Lower leg skin (tissue), 4 donors: ENCODE results near the gene NAALADL2. TPM values are rescaled to one million over a fixed set of nuclear protein-coding genes. Genes with fewer than 3 reads are reported as not detected.
"Not testable (repeated sequence)": the region's sequence is repeated elsewhere in the genome, so short reads cannot be mapped to it uniquely, and the experiment has no call there.

ENCODE experiments used
- DNase-seq, 2 donors: peaks; one replicate each; pipeline ENCODE4 v3.0.0-alpha.2; 2019; ENCODE audit warnings: low spot score in 2 of 2
- H3K4me3 ChIP-seq: fragments of 200-600 bp; sonication (generic); 2 replicates; pipeline ENCODE4 v1.5.1; 2017; ENCODE audit warnings: mild to moderate bottlenecking, low read depth; ENCODE audit not compliant: poor library complexity, severe bottlenecking
- POLR2A ChIP-seq, 2 donors: fragments of 450-650 bp; IDR thresholded peaks; one replicate each; pipeline ENCODE4 v1.6.1; 2016 to 2017; ENCODE audit warnings: antibody characterized with exemption in 2 of 2, mild to moderate bottlenecking in 1 of 2, moderate library complexity in 1 of 2
- WGBS, 2 donors: methylation state at CpG; one replicate each; pipeline ENCODE4 v1.1.5; 2018; 5-methylcytosine and 5-hydroxymethylcytosine counted together
- intact Hi-C: fragments of 100-400 bp; cut with DNase I; formaldehyde crosslinking; loops from one replicate; pipeline ENCODE4 v1.15.0; 2023; ENCODE audit warnings: low total_unique reads
- total RNA-seq, 4 donors: library from RNA; depleted of rRNA; stranded (reverse); fragments of >200 nt; gene quantifications; one replicate each; pipeline ENCODE4 v1.1.0, GENCODE V29; 2016
- TF ChIP-seq, protein P1 (sequence below), 3 donors: fragments of 450-650 bp; IDR thresholded peaks; one replicate each; pipeline ENCODE4 v1.5.1; 2016; ENCODE audit warnings: antibody characterized with exemption in 3 of 3, mild to moderate bottlenecking in 3 of 3, moderate library complexity in 2 of 3

NAALADL2 gene
- total RNA-seq, 4 donors from 2014 or later: 3.6 to 8.1 (median 4.6) TPM

DNA sequence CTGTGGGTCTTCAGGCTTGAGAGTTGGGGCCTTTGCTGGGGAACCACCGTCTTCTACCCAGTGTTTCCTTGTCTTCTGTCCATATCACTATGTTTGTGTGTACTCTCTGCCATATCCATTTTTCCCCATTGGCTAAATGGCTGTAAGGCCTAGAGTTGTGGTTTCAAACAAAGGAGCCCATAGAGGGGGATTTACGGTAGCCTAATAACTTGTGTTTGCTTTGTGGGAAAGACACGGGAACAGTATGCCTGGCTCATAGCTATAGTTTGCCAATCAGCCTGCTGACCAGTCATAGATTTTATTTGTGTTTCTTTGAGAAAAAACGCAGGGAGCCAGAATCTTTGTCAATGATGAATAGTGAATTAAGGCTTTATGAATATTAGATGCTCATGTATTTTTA lies 554.8 kb downstream of the NAALADL2 start:
- DNase-seq: no peak
- no peak overlapping the region for H3K4me3 ChIP-seq
- TF ChIP-seq, protein P1, sequence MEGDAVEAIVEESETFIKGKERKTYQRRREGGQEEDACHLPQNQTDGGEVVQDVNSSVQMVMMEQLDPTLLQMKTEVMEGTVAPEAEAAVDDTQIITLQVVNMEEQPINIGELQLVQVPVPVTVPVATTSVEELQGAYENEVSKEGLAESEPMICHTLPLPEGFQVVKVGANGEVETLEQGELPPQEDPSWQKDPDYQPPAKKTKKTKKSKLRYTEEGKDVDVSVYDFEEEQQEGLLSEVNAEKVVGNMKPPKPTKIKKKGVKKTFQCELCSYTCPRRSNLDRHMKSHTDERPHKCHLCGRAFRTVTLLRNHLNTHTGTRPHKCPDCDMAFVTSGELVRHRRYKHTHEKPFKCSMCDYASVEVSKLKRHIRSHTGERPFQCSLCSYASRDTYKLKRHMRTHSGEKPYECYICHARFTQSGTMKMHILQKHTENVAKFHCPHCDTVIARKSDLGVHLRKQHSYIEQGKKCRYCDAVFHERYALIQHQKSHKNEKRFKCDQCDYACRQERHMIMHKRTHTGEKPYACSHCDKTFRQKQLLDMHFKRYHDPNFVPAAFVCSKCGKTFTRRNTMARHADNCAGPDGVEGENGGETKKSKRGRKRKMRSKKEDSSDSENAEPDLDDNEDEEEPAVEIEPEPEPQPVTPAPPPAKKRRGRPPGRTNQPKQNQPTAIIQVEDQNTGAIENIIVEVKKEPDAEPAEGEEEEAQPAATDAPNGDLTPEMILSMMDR (IDR thresholded peaks at IDR 0.05): no peak
- TF ChIP-seq POLR2A (IDR thresholded peaks at IDR 0.05): no peak
- intact Hi-C loops: no loop called here
- WGBS, 2 donors: 90 to 91% methylated on average over 4 of the region's 4 CpGs

DNA sequence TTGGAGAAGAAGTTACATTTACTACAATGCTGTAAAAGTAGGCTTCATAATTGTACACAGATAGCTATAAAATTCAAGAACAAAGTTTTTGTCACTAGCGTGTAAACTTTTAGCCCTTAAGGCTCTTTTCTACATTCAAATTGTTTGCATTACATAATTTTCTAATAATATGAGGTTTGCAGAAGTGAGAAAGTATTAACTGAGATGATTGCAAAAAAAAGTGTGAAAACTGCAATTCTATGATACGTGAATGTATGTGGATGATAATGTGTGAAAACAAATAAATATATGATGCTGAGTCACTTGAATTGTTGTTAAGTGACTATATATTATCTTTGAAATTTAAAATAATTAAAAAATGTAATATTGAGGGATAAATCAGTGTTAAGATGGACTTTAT lies 557.5 kb downstream of the NAALADL2 start:
- no peak for TF ChIP-seq POLR2A (IDR thresholded peaks at IDR 0.05)
- TF ChIP-seq, protein P1 (IDR thresholded peaks at IDR 0.05): no peak
- intact Hi-C loops: no loop called here
- WGBS, 2 donors: 93 to 96% methylated on average over 2 of the region's 2 CpGs
- H3K4me3 ChIP-seq: no peak overlapping the region
- DNase-seq: no peak

DNA sequence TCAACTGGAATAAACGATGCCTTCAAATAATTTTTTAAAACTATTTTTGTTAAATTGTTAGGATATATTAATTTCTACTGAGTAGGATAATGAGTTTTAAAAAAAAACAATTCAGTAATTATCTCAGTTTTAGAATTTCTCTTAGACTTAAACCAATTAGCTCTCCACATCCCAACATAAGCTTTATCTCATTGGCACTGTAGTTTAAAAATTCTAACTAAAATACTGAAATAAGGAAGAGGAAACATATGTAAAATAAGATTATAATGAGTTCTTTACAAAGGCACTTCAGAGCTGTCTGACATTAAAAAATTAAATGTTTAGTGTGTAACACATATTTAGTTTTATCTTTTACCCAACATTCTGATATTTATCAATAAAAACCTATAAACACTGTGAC lies 558.3 kb downstream of the NAALADL2 start:
- intact Hi-C loops: no loop called here
- TF ChIP-seq, protein P1 (IDR thresholded peaks at IDR 0.05): no peak
- no peak for TF ChIP-seq POLR2A (IDR thresholded peaks at IDR 0.05)
- no peak overlapping the region for H3K4me3 ChIP-seq
- DNase-seq: no peak
- WGBS, 2 donors: 84 to 85% methylated on average over 1 of the region's 1 CpG

DNA sequence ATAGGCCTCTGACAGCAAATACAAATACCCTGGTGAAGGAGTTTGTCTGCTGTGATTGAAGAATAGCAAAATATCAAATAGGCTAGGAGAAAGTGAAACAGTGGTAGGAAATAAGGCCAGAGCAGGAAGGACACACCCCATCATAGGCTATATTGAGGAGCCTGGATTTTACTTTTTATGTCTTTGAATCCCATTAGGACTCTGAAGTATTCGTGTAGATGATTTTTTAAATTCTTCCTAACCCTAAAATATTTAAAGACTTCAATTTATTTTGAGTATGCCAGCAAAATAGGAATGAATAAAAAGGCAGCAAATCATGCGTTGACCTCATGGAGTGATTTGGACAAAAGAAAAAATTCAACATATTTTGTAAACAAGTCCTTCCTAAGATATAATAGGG lies 562.8 kb downstream of the NAALADL2 start:
- TF ChIP-seq POLR2A (IDR thresholded peaks at IDR 0.05): no peak
- TF ChIP-seq, protein P1 (IDR thresholded peaks at IDR 0.05): no peak
- no peak for DNase-seq
- H3K4me3 ChIP-seq: no peak overlapping the region
- 62 to 71% methylated on average over 2 of the region's 2 CpGs for WGBS, 2 donors
- intact Hi-C loops: no loop called here

DNA sequence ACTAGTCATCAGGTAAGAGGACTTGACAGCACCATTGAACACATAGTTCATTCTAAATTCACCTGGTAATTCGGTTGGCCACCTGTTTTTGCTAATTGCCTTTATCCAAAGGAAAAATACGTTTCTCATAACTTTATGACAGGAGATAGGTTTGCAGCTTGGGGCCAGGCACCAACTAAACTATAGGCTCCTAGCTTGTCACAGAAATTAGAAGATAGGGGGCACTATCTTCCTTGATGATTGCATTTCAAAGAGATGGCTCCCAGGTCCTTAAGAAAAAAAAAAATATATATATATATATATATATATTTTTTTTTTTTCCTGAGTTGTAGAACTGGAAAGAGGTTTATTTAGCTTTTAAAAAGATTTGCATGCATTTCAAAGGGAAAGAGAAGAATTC lies 563.6 kb downstream of the NAALADL2 start:
- intact Hi-C loops: no loop called here
- no peak overlapping the region for H3K4me3 ChIP-seq
- TF ChIP-seq, protein P1 (IDR thresholded peaks at IDR 0.05): no peak
- TF ChIP-seq POLR2A (IDR thresholded peaks at IDR 0.05): no peak
- no peak for DNase-seq
- 82 to 89% methylated on average over 2 of the region's 2 CpGs for WGBS, 2 donors

DNA sequence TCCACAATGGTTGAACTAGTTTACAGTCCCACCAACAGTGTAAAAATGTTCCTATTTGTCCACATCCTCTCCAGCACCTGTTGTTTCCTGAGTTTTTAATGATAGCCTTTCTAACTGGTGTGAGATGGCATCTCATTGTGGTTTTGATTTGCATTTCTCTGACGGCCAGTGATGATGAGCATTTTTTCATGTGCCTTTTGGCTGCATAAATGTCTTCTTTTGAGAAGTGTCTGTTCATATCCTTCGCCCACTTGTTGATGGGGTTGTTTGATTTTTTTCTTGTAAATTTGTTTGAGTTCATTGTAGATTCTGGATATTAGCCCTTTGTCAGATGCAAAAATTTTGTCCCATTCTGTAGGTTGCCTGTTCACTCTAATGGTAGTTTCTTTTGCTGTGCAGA lies 564.7 kb downstream of the NAALADL2 start:
- H3K4me3 ChIP-seq, intact Hi-C loops, DNase-seq: not testable (repeated sequence)
- WGBS, 2 donors: 91 to 93% methylated on average over 2 of the region's 2 CpGs
